Liver (tissue), 3 donors: ENCODE measurements around the gene PGAP6.

Experiments
- CTCF ChIP-seq: fragments of 150-350 bp; IDR thresholded peaks from 2 replicates; pipeline ENCODE4 v1.5.1; 2017; ENCODE audit warnings: improper control_type of control experiment, low read depth, low read length; ENCODE audit not compliant: missing input control
- TF ChIP-seq, protein P1 (sequence below): IDR thresholded peaks from 2 replicates; pipeline ENCODE4 v1.6.1; 2016; ENCODE audit warnings: antibody characterized with exemption
- donor health status: healthy.
- donor health status: healthy.

GRCh38 chr16:349211-349610 lies 32.6 kb downstream of the PGAP6 start:
- TF ChIP-seq CTCF: no peak
- TF ChIP-seq, protein P1, sequence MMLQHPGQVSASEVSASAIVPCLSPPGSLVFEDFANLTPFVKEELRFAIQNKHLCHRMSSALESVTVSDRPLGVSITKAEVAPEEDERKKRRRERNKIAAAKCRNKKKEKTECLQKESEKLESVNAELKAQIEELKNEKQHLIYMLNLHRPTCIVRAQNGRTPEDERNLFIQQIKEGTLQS: no peak
